Measurements from ENCODE around the gene CCDC152. TPM values are rescaled to one million over a fixed set of nuclear protein-coding genes. Genes with fewer than 3 reads are reported as not detected.

The CCDC152 gene
- total and polyA plus RNA-seq, 2 donors (not counting 3 experiments of a cell fraction or from before 2014, with no cell fraction given) = 0.48 to 2.8 TPM

DNA sequence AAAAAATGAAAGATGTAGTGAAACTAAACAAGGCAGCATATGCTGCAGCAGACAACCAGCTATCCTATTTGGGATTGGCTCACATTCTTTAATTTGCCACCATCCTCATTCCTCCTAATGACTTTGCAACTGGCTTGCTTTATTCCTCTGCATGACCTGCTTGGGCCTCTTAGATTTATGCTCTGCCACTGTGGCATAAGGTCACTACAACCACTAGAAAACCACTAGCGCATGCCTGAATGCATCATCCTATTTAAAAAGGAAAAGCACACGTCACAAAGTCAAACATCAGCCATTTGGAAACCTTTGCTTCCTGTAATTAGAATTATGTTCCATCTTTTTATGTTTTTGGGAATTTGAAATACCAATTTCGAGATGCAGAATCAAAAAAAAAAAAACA, 40.8 kb upstream of the CCDC152 start:
- no peak overlapping the region for H2AFZ ChIP-seq (ENCODE audit: low read depth, low read length)
- no peaks in the 10 kb centered on the region for H3K79me2 ChIP-seq (ENCODE audit: control insufficient read depth, insufficient read depth, low read length)
- intact Hi-C loops (cut with micrococcal nuclease) = no loop called here
- H3K36me3 ChIP-seq (ENCODE audit: control insufficient read depth in 2 of 2, extremely low read depth in 1 of 2, insufficient read depth in 2 of 2, low read length in 2 of 2) = no peaks in the 10 kb centered on the region
- dilution Hi-C loops (cut with MboI; ENCODE audit: extremely low pct_ligation_motif_present, low sequenced_read_pairs) = no loop called here
- no peaks in the 10 kb centered on the region for H3K9me1 ChIP-seq (replicated peaks; ENCODE audit: control insufficient read depth, extremely low read depth, insufficient read depth, low read length)
- no peaks in the 10 kb centered on the region for H3K27me3 ChIP-seq (ENCODE audit: control insufficient read depth in 2 of 2, insufficient read depth in 2 of 2, low read length in 2 of 2)
- no peak overlapping the region for H3K4me2 ChIP-seq (ENCODE audit: insufficient read depth, low read length)
- ChIA-PET POLR2A (no interaction called here), CTCF (no interaction called here)
- no peak overlapping the region for H3K4me3 ChIP-seq (replicated peaks in 1 of 3; ENCODE audit: insufficient read depth in 1 of 3, low read depth in 1 of 3, low read length in 3 of 3)
- H3K9me3 ChIP-seq (replicated peaks; ENCODE audit: control insufficient read depth, insufficient read depth, low read length) = no peaks in the 10 kb centered on the region
- no peak for FAIRE-seq
- H3K4me1 ChIP-seq (ENCODE audit: control insufficient read depth, extremely low read depth, insufficient read depth, low read length) = no peaks in the 10 kb centered on the region
- H4K20me1 ChIP-seq (replicated peaks; ENCODE audit: control insufficient read depth, extremely low read depth, insufficient read depth, low read length) = no peaks in the 10 kb centered on the region
- no peak overlapping the region for H3K27ac ChIP-seq (ENCODE audit: insufficient read depth, low read depth, low read length)
- no peak overlapping the region for H3K9ac ChIP-seq (replicated peaks; ENCODE audit: extremely low read depth, insufficient read depth, low read length)
- no peak for DNase-seq (ENCODE audit: low read depth, low spot score)
- no TSS peak for BruUV-seq (replicated peaks)
- no peak for TF ChIP-seq FOS (IDR thresholded peaks at IDR 0.05; ENCODE audit: borderline replicate concordance, insufficient read depth, low read length)

- ChIA-PET CTCF (interaction anchor here (0.7 kb wide), 1 partner anchor 15 kb away, joined by 3 read pairs; no protein-coding TSS in a partner anchor), POLR2A (no interaction called here)
- Histone ChIP-seq H3K79me2 (ENCODE audit: control insufficient read depth, insufficient read depth, low read length) (no peaks in the 10 kb centered on the region), H3K9me3 (replicated peaks; ENCODE audit: control insufficient read depth, insufficient read depth, low read length) (no peaks in the 10 kb centered on the region), H3K27ac (ENCODE audit: insufficient read depth, low read depth, low read length) (no peak overlapping the region), H2AFZ (ENCODE audit: low read depth, low read length) (no peak overlapping the region), H3K27me3 (ENCODE audit: control insufficient read depth in 2 of 2, insufficient read depth in 2 of 2, low read length in 2 of 2) (peaks cover 2% of the 10 kb centered on the region in 2 experiments), H3K4me1 (ENCODE audit: control insufficient read depth, extremely low read depth, insufficient read depth, low read length) (no peaks in the 10 kb centered on the region), H3K9ac (replicated peaks; ENCODE audit: extremely low read depth, insufficient read depth, low read length) (no peak overlapping the region), H4K20me1 (replicated peaks; ENCODE audit: control insufficient read depth, extremely low read depth, insufficient read depth, low read length) (no peaks in the 10 kb centered on the region), H3K4me2 (ENCODE audit: insufficient read depth, low read length) (no peak overlapping the region), H3K36me3 (ENCODE audit: control insufficient read depth in 2 of 2, extremely low read depth in 1 of 2, insufficient read depth in 2 of 2, low read length in 2 of 2) (no peaks in the 10 kb centered on the region), H3K9me1 (replicated peaks; ENCODE audit: control insufficient read depth, extremely low read depth, insufficient read depth, low read length) (no peaks in the 10 kb centered on the region), H3K4me3 (replicated peaks in 1 of 3; ENCODE audit: insufficient read depth in 1 of 3, low read depth in 1 of 3, low read length in 3 of 3) (no peak overlapping the region)
- FAIRE-seq (no peak), DNase-seq (ENCODE audit: low read depth, low spot score) (no peak)
- no TSS peak for BruUV-seq (replicated peaks)
- dilution Hi-C loops (cut with MboI; ENCODE audit: extremely low pct_ligation_motif_present, low sequenced_read_pairs) (no loop called here), intact Hi-C loops (cut with micrococcal nuclease) (no loop called here)
- TF ChIP-seq JUN (IDR thresholded peaks at IDR 0.05; ENCODE audit: borderline replicate concordance, insufficient read depth, insufficient read length, low read depth) (no peak), POLR2A (IDR thresholded peaks at IDR 0.05; ENCODE audit: low read depth, low read length) (no peak), GATA2 (IDR thresholded peaks at IDR 0.05; ENCODE audit: insufficient read depth, insufficient read length, low read depth, low read length) (no peak), MYC (IDR thresholded peaks at IDR 0.05; ENCODE audit: low read depth, low read length) (no peak), EZH2 (IDR thresholded peaks at IDR 0.05; ENCODE audit: borderline replicate concordance, low read depth, low read length, severe bottlenecking) (no peak), POLR2AphosphoS5 (IDR thresholded peaks at IDR 0.05; ENCODE audit: insufficient read depth, low read depth, low read length) (no peak), FOS (IDR thresholded peaks at IDR 0.05; ENCODE audit: borderline replicate concordance, insufficient read depth, low read length) (no peak)
- TF ChIP-seq, protein P1, sequence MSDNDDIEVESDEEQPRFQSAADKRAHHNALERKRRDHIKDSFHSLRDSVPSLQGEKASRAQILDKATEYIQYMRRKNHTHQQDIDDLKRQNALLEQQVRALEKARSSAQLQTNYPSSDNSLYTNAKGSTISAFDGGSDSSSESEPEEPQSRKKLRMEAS (IDR thresholded peaks at IDR 0.05; ENCODE audit: insufficient read depth, insufficient read length) = no peak
- TF ChIP-seq, protein P2, sequence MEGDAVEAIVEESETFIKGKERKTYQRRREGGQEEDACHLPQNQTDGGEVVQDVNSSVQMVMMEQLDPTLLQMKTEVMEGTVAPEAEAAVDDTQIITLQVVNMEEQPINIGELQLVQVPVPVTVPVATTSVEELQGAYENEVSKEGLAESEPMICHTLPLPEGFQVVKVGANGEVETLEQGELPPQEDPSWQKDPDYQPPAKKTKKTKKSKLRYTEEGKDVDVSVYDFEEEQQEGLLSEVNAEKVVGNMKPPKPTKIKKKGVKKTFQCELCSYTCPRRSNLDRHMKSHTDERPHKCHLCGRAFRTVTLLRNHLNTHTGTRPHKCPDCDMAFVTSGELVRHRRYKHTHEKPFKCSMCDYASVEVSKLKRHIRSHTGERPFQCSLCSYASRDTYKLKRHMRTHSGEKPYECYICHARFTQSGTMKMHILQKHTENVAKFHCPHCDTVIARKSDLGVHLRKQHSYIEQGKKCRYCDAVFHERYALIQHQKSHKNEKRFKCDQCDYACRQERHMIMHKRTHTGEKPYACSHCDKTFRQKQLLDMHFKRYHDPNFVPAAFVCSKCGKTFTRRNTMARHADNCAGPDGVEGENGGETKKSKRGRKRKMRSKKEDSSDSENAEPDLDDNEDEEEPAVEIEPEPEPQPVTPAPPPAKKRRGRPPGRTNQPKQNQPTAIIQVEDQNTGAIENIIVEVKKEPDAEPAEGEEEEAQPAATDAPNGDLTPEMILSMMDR (IDR thresholded peaks at IDR 0.05; ENCODE audit: extremely low read depth in 1 of 2, insufficient read depth in 1 of 2, low read depth in 1 of 2, low read length in 2 of 2) = no peak
Measured at GRCh38 chr5:42718591-42718990, 38.0 kb upstream of the CCDC152 start.
